ENCODE measurements around the gene MYO1G. TPM values are rescaled to one million over a fixed set of nuclear protein-coding genes. Genes with fewer than 3 reads are reported as not detected.

Gene MYO1G
- total RNA-seq, 1 donor from 2014 or later = 0.53 TPM

DNA sequence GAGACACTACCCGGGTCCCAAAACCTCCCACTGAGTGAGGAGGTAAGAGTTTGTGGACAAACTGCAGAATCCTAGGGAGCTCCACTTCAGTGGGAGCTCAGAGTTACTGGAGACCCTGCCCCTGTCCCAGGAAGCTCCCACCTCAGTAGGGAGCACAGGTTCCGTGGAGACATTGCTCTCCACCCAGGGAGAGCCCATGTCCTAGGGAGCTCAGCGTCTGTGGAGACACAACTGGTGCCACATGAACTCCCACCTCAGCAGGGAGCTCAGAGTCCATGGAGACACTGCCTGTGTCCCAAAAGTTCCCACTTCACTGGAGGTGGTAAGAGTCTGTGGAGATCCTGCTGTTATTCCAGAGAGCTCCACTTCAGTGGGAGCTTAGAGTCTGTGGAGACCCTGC is 6.3 kb downstream of the MYO1G start:
- Mint-ChIP-seq H3K27me3 (no peaks in the 10 kb centered on the region), H3K9me3 (no peaks in the 10 kb centered on the region), H3K4me1 (ENCODE audit: unreplicated experiment) (no peaks in the 10 kb centered on the region), H3K27ac (no peak overlapping the region), H3K4me3 (no peak overlapping the region), H3K36me3 (no peaks in the 10 kb centered on the region)
- no peak for DNase-seq (ENCODE audit: extremely low spot score, unreplicated experiment)
- TF ChIP-seq, protein P1, sequence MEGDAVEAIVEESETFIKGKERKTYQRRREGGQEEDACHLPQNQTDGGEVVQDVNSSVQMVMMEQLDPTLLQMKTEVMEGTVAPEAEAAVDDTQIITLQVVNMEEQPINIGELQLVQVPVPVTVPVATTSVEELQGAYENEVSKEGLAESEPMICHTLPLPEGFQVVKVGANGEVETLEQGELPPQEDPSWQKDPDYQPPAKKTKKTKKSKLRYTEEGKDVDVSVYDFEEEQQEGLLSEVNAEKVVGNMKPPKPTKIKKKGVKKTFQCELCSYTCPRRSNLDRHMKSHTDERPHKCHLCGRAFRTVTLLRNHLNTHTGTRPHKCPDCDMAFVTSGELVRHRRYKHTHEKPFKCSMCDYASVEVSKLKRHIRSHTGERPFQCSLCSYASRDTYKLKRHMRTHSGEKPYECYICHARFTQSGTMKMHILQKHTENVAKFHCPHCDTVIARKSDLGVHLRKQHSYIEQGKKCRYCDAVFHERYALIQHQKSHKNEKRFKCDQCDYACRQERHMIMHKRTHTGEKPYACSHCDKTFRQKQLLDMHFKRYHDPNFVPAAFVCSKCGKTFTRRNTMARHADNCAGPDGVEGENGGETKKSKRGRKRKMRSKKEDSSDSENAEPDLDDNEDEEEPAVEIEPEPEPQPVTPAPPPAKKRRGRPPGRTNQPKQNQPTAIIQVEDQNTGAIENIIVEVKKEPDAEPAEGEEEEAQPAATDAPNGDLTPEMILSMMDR (conservative IDR thresholded peaks at IDR 0.05) = no peak

DNA sequence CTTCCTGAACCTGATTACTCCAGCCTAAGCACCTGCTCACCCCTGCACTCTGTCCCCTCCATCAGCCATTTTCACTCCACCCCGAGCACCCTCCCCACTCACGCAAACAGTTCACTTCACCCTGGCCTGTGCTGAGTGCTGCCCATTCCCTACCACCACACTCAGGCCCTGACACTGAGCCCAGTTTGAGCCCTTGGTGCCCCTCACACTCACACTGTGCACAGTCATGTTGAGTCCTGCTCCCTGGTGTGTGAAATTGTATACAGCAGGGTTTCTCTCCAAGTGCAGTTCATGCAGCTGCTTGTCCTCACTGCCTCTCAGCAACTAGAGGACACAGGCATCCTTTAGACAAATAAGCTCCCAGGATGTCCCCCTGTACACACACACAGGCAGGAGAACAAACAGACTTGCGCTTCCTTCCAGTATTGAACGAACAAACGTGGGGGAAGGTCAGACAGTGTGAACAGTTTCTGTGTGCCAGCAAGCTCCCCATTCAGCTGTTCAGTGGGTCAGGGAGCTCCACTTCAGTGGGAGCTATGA is 6.8 kb downstream of the MYO1G start:
- no peaks in the 10 kb centered on the region for H3K9me3 Mint-ChIP-seq
- no peaks in the 10 kb centered on the region for H3K27me3 Mint-ChIP-seq
- H3K36me3 Mint-ChIP-seq = no peaks in the 10 kb centered on the region
- no peak for DNase-seq (ENCODE audit: extremely low spot score, unreplicated experiment)
- no peak overlapping the region for H3K27ac Mint-ChIP-seq
- H3K4me3 Mint-ChIP-seq = no peak overlapping the region
- TF ChIP-seq, protein P1 (conservative IDR thresholded peaks at IDR 0.05) = no peak
- no peaks in the 10 kb centered on the region for H3K4me1 Mint-ChIP-seq (ENCODE audit: unreplicated experiment)

DNA sequence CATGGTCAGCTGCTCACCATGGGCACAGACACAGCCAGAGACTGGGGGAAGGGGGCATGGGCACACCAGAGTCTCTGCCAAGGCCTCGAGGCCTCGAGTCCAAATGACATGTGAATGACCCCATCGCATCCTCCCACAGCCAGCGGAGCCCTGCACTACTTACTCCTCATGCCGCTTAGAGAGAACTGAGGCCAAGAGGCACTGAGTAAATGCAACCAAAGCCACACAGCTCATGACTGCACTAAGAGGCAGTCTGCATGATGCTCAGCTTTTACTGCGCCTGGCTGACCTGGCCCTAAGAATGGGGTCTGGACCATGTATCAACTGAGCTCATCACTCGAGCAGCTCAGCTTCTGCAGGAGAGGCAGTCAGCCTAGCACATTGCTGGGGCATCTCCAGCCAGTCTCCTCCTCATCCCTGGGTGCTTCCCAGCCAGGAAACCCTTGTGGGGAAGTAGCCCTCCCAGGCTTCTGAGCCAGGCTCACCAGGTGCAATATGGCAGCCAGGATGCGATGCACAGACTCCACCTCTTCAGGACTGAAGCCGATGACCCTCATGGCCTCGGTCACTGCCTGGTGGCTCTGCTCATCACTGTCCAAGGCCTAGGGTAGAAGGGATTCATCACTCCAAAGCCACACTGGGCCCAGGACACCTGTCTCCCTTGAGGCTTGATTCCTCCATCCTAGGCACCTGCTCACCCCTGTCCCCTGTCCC is 7.5 kb downstream of the MYO1G start:
- H3K36me3 Mint-ChIP-seq = no peaks in the 10 kb centered on the region
- no peaks in the 10 kb centered on the region for H3K9me3 Mint-ChIP-seq
- TF ChIP-seq, protein P1 (conservative IDR thresholded peaks at IDR 0.05) = no peak
- no peaks in the 10 kb centered on the region for H3K4me1 Mint-ChIP-seq (ENCODE audit: unreplicated experiment)
- no peak for DNase-seq (ENCODE audit: extremely low spot score, unreplicated experiment)
- H3K27ac Mint-ChIP-seq = no peak overlapping the region
- H3K27me3 Mint-ChIP-seq = no peaks in the 10 kb centered on the region
- H3K4me3 Mint-ChIP-seq = no peak overlapping the region

DNA sequence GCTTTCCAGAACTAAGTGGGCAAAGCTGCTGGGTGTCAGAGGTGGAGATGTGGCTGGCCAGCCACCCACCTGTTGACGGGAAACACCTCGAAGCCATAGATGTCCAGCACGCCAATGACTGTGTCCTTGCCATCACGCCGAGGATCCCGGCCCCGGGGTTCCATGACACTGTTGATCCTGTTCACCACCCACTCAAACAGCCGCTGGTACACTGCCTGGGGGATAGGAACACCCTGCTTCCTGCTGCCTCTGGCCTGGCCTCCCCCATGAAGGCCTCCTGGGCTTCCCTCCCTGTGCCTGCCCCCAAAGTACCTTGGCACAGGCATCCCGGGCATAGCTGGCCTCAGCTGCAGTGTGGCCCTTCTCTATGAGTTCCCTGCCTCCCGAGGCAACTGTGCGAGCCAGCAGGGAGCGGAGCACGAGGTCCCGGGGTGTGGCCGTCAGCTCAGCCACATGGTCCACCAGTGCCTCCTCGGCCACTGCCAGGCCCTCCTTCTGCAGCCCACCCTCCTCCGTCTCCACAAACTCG is 8.2 kb downstream of the MYO1G start:
- Mint-ChIP-seq H3K4me3 (no peak overlapping the region), H3K27me3 (no peaks in the 10 kb centered on the region), H3K4me1 (ENCODE audit: unreplicated experiment) (no peaks in the 10 kb centered on the region), H3K9me3 (no peaks in the 10 kb centered on the region), H3K36me3 (no peaks in the 10 kb centered on the region), H3K27ac (no peak overlapping the region)
- TF ChIP-seq, protein P1 (conservative IDR thresholded peaks at IDR 0.05) = no peak
- no peak for DNase-seq (ENCODE audit: extremely low spot score, unreplicated experiment)

DNA sequence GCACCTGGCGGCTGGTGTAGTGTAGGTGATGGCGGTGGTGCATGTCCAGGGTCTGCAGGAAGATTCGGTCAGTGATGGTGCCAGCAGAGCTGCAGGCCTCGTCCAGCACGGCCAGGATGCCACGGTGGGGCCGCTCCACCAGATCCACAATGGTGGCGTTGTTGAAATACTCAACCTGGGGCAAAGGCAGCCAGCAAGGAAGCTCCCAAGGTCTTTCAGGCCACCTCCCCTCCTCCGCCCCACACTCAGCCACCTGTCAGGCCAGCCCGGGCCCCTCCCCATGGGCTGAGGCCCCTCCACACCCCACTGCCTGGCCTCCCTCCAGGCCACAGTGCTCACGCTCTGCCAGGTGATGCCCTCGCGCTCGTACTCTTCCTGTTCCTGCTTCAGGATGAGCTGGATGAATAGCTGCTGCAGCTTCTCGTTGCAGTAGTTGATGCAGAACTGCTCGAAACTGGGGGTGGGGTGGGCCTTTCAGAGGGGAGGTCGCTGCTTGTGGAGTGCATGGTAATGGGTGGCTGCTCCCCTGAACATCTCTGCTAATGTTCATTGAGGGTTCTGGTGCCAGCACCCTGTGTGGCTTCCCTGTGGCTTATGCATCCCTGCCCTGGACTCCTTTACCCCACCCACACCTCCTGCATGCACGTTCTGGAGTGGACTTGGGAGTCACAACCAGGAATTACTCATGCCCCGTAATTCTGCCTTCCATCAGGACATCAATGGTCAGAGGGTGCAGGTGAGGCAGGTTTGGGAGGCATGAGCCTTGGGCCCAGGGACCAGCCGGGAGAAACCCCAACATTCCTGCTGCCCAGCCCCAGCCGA is 8.9 kb downstream of the MYO1G start:
- no peak for DNase-seq (ENCODE audit: extremely low spot score, unreplicated experiment)
- no peaks in the 10 kb centered on the region for H3K27me3 Mint-ChIP-seq
- H3K27ac Mint-ChIP-seq = no peak overlapping the region
- no peaks in the 10 kb centered on the region for H3K4me1 Mint-ChIP-seq (ENCODE audit: unreplicated experiment)
- H3K4me3 Mint-ChIP-seq = no peak overlapping the region
- TF ChIP-seq, protein P1 (conservative IDR thresholded peaks at IDR 0.05) = no peak
- H3K36me3 Mint-ChIP-seq = no peaks in the 10 kb centered on the region
- no peaks in the 10 kb centered on the region for H3K9me3 Mint-ChIP-seq
